ENCODE measurements around the gene GCDH.
A peak's percentile ranks its signal among the peaks of the same experiment; 100 is the strongest.
"Not testable (repeated sequence)": the region's sequence is repeated elsewhere in the genome, so short reads cannot be mapped to it uniquely, and the experiment has no call there.

The GCDH gene

GRCh38 chr19:12907166-12907565, 16.2 kb downstream of the GCDH start:
- no peak for DNase-seq (ENCODE audit: low spot score)

GRCh38 chr19:12912571-12912970, 21.6 kb downstream of the GCDH start:
- no peak for DNase-seq (ENCODE audit: low spot score)

GRCh38 chr19:12913011-12913561, 22.1 kb downstream of the GCDH start:
- peak; percentile 82 for DNase-seq (ENCODE audit: low spot score)

GRCh38 chr19:12913851-12914690, 23.1 kb downstream of the GCDH start:
- DNase-seq (ENCODE audit: low spot score) = no peak

GRCh38 chr19:12915860-12916259, 24.9 kb downstream of the GCDH start:
- not testable (repeated sequence) for DNase-seq (ENCODE audit: low spot score)

- no peak for DNase-seq (ENCODE audit: low spot score)
Measured at GRCh38 chr19:12918253-12918652, 27.3 kb downstream of the GCDH start.

- DNase-seq (ENCODE audit: low spot score) = no peak
Measured at GRCh38 chr19:12921047-12921446, 30.1 kb downstream of the GCDH start.

- DNase-seq (ENCODE audit: low spot score) = no peak
Measured at GRCh38 chr19:12922959-12923358, 32.0 kb downstream of the GCDH start.

GRCh38 chr19:12924621-12925310, 33.8 kb downstream of the GCDH start:
- no peak for DNase-seq (ENCODE audit: low spot score)

- no peak for DNase-seq (ENCODE audit: low spot score)
Measured at GRCh38 chr19:12930002-12930645, 39.2 kb downstream of the GCDH start.

- no peak for DNase-seq (ENCODE audit: low spot score)
Measured at GRCh38 chr19:12932392-12933286, 41.7 kb downstream of the GCDH start.

- peak; percentile 97 for DNase-seq (ENCODE audit: low spot score)
Measured at GRCh38 chr19:12933287-12934072, 42.5 kb downstream of the GCDH start, which contains the start of gene FARSA. FARSA (minus strand) TSS chr19:12933711; CDS start chr19:12933696, 15 bp downstream.

GRCh38 chr19:12935071-12935470, 44.1 kb downstream of the GCDH start:
- no peak for DNase-seq (ENCODE audit: low spot score)

- no peak for DNase-seq (ENCODE audit: low spot score)
Measured at GRCh38 chr19:12936582-12936981, 45.6 kb downstream of the GCDH start.

- no peak for DNase-seq (ENCODE audit: low spot score)
Measured at GRCh38 chr19:12937093-12937926, 46.4 kb downstream of the GCDH start.

GRCh38 chr19:12937927-12938778, 47.2 kb downstream of the GCDH start, which contains the start of gene CALR:
CALR (plus strand) TSS chr19:12938609; CDS start chr19:12938680, 71 bp downstream.
- peak; percentile 99 for DNase-seq (ENCODE audit: low spot score)

GRCh38 chr19:12938779-12939601, 48.0 kb downstream of the GCDH start:
- no peak for DNase-seq (ENCODE audit: low spot score)

GRCh38 chr19:12939975-12940423, 49.0 kb downstream of the GCDH start:
- no peak for DNase-seq (ENCODE audit: low spot score)
